LNCAP (cell line): Measurements from ENCODE around the gene ZFPM1.

ENCODE experiments used
- CTCF ChIP-seq: fragments of 450-650 bp; IDR thresholded peaks from 2 replicates; pipeline ENCODE4 v1.5.1; 2017; ENCODE audit warnings: mild to moderate bottlenecking

Gene ZFPM1

DNA sequence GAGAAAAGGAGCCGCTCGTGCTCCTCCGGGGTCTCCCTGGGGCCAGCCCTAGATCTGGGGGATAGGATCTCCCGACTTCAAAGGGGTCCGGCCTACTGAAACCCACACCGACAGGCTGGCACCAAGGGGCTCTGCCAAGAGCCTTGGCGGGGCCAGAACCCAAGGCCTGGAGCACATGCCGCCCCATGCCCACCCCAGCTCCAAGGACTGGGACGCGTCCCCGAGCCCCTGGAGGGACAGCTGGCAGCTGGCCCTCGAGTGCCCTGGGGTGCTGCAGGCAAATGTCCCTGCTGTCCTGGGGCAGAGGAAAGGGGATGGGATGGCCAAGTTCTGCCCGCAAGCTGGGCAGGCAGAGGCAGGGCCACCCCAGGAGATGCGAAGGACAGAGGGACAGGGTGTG, 31.8 kb upstream of the ZFPM1 start:
- TF ChIP-seq CTCF: no peak

GRCh38 chr16:88421871-88422433, 31.1 kb upstream of the ZFPM1 start:
- no peak for TF ChIP-seq CTCF

- no peak for TF ChIP-seq CTCF
Measured at GRCh38 chr16:88422733-88423447, 30.2 kb upstream of the ZFPM1 start.

DNA sequence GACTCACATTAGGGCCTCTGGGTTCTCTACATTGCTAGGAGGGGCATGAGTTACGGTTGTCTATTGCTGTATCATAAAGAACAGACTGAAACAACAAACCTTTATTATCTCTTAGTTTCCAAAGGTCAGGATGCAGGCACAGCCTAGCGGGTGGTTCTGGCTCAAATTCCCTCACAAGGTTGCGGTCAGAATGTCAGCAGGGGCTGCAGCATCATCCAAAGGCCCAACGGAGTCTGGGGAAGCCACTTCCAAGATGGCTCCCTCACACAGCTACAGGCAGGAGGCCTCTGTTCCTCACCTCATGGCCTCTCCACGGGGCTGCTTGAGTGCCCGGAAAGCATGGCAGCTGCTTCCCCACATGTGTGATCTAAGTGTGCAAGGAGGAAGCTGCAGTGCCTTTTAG, 29.6 kb upstream of the ZFPM1 start:
- TF ChIP-seq CTCF: no peak

GRCh38 chr16:88424587-88425235, 28.4 kb upstream of the ZFPM1 start:
- no peak for TF ChIP-seq CTCF

- no peak for TF ChIP-seq CTCF
Measured at GRCh38 chr16:88426018-88426417, 27.1 kb upstream of the ZFPM1 start.

DNA sequence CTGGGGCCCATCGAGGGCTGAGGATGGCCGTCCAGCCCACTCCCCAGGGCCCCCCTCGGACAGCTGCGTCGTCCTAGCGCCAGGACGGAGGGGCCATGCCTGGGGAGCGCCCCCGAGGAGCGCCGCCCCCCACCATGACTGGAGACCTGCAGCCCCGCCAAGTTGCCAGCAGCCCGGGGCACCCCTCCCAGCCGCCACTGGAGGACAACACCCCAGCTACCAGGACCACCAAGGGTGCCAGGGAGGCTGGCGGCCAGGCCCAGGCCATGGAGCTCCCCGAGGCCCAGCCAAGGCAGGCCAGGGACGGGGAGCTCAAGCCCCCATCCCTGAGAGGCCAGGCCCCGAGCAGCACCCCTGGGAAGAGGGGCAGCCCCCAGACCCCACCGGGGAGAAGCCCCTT, 25.7 kb upstream of the ZFPM1 start:
- no peak for TF ChIP-seq CTCF
